ENCODE data around the gene DEPP1.

DNA sequence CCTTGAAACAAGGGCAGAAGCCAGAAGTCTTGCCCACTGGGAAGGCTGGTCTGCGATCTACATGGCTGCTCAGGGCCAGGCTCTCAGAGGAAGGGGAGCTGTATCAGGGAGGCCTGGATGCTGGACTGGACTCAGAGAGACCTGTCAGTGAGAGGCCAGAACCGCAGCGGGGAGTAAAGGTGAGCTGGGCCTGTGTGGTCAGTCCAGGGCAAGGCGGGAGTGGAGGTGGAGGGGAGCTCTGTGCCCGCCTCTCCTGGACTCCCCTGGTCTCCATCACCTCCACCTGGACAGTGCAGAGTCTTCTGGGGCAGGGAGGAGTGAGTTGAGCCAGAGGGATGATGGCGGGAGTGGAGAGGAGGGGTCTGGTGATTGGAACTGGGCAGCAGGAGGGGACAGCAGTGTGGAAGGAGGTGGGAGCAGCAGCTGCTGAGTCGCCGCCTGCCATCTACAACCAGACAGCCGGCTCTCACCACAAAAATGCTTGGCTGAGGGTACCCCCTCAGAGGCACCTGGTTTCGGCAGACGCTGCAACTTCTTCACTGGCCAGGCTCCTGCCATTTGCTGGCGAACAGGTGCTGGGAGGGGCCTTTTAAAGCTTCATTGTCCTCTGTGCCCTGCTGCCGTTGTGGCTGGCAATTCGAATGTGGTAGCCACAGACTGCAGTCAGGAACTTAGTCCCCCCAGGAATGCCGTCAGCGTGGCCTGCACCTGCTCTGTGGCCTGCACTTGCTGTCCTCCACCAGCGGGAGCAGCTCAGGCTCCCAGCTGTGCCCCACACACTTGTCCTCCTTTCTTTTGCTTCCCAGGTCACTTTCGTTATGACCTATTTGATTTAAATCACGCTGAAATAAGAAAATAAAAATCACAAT lies 15.5 kb downstream of the DEPP1 start:
- TF ChIP-seq, protein P1, sequence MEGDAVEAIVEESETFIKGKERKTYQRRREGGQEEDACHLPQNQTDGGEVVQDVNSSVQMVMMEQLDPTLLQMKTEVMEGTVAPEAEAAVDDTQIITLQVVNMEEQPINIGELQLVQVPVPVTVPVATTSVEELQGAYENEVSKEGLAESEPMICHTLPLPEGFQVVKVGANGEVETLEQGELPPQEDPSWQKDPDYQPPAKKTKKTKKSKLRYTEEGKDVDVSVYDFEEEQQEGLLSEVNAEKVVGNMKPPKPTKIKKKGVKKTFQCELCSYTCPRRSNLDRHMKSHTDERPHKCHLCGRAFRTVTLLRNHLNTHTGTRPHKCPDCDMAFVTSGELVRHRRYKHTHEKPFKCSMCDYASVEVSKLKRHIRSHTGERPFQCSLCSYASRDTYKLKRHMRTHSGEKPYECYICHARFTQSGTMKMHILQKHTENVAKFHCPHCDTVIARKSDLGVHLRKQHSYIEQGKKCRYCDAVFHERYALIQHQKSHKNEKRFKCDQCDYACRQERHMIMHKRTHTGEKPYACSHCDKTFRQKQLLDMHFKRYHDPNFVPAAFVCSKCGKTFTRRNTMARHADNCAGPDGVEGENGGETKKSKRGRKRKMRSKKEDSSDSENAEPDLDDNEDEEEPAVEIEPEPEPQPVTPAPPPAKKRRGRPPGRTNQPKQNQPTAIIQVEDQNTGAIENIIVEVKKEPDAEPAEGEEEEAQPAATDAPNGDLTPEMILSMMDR (IDR thresholded peaks at IDR 0.05), result peak in 3 of 7 experiments; percentile 19 to 32 (median 20)
- TF ChIP-seq POLR2A (IDR thresholded peaks at IDR 0.05), result peak in 2 of 3 donors; percentile 7 to 30
